NCI-H345 (cell line): ENCODE measurements around the gene EDN3.

Source experiments
- DNase-seq: peaks from one replicate; lab custom pipeline; 2025; lab: John Stamatoyannopoulos, UW

EDN3 gene

GRCh38 chr20:59364611-59365010 lies 64.2 kb downstream of the EDN3 start:
- DNase-seq, result no peak

- DNase-seq, result no peak
These were observed 65.3 kb downstream of the EDN3 start for GRCh38 chr20:59365611-59366285.

GRCh38 chr20:59371431-59371830 lies 71.0 kb downstream of the EDN3 start:
- DNase-seq, result no peak

- no peak for DNase-seq
These were observed 73.8 kb downstream of the EDN3 start for GRCh38 chr20:59374261-59374660.

GRCh38 chr20:59375541-59375940 lies 75.1 kb downstream of the EDN3 start:
- DNase-seq, result no peak
